Stimulated activated CD8-positive, alpha-beta memory T cell treated with anti-CD3 and anti-CD28 coated beads, Interleukin-15, amount 100 ng/mL, for 4 hours (primary cell): ENCODE data around the gene EXOSC1.
A peak's percentile ranks its signal among the peaks of the same experiment; 100 is the strongest.
"Not testable (repeated sequence)": the region's sequence is repeated elsewhere in the genome, so short reads cannot be mapped to it uniquely, and the experiment has no call there.

ENCODE experiments used
- DNase-seq, 2 donors: peaks; one replicate each; pipeline ENCODE4 v3.0.0-alpha.2; 2020; ENCODE audit warnings: low read depth in 2 of 2

EXOSC1 gene

GRCh38 chr10:97407952-97408248 lies 37.9 kb downstream of the EXOSC1 start:
- DNase-seq, result no peak

DNA sequence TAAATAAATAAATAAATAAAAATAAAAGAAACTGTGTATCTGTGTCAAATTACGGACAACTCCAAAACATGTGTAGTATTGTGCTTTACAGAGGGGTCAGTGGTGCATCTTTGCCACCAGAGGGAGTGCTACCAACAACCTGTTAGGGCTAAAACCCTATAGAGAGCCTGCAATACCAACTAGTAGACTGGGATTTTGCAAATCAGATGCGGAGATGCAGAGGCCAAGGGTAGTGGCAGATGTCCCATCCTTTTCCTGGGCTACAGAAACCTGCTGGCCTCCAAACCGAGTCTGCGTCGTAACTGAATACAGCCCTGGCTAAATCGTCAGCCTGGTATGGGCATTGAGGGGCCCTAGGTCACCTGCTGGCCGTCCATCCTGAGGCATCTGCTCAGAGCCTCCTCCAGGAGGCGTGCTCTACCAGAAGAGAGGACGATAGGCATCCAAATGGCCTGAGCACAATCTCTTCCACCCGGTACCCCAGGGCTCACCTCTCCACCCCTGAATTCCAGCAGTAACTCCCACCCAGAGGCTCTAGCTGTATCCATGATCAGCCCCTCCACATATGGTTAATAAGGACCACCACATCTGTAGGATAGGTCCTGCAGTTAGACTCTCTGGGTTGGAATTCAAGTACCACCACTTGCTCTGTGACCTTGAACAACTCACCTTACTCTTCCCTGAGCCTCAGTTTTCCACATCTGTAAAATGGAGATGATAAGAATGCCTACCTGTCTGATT lies 38.4 kb downstream of the EXOSC1 start:
- DNase-seq, result no peak

DNA sequence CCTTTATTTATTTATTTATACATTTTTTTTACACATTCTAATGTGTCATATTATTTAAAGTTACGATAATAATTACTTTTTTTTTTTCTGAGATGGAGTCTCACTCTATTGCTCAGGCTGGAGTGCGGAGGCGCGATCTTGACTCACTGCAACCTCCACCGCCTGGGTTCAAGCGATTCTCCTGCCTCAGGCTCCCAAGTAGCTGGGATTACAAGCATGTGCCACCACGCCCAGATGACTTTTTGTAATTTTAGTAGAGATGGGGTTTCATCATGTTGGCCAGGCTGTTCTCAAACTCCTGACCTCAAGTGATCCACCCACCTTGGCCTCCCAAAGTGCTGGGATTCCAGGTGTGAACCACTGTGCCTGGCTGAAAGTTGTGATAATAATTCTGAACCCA lies 39.3 kb downstream of the EXOSC1 start:
- not testable (repeated sequence) for DNase-seq

DNA sequence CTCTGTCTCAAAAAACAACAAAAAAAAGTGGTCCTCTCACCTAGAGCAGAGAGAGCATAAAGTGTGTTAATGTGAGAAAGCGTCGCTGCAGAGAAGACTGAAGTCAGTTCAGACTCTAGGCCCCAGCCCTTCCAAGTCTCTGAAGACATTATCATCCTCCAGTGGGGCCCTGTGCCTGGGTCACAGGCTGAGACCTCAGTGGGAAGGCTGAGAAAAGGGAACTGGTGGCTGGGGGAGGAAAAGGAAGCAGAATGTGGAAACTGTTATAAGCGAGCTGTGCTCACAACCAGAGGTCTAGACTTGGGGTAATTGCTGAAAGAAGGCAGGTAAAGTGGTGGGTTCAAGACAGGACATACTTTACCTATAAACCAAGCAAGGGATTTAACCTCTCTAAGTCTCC lies 39.7 kb downstream of the EXOSC1 start:
- DNase-seq, result no peak

GRCh38 chr10:97404044-97404443 lies 41.8 kb downstream of the EXOSC1 start:
- no peak for DNase-seq

- DNase-seq, result no peak
Measured at GRCh38 chr10:97401455-97401919, 44.3 kb downstream of the EXOSC1 start.

DNA sequence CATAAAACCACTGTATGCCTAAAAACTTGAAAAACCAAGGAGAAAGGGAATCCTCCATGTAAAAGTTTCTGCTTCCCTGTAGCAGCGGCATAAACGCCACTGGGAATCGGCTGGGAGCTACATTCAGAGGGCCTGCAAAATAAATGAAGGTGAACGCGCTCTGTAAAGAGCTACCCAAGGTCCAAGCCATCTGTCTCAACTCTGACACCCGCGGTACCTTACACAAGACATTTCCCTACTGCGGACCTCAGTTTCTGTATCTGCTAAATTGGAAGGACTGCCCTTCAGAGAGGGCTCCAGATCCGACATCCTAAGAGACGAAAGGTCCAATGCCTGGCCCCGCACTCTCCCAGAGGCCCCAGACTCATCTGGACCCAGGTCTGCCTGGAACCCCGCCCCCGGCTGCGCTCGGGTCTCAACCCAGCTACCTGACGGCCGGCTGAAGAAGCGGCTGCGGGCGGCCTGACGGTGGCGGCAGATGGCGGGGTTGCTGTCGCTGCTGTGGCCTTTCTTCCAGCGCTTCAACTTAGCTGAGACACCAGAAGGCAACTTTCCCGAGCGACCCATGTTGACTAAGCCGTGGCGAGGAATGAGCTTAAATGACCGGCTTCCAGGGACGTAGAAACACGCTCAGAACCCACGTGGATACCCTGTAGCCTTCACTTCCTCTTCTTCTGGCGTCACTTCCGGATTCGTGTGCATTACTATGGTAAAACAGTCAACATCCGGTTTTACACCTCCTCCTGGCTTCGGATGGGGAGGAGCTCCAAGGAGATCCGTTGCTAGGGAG lies 44.9 kb downstream of the EXOSC1 start, which contains the start of gene RRP12:
RRP12 (minus strand) TSS at position 676 of the 790 bp plus-strand sequence; CDS start at position 567, 109 bp downstream.
- DNase-seq, result peak; percentile 54 to 76

DNA sequence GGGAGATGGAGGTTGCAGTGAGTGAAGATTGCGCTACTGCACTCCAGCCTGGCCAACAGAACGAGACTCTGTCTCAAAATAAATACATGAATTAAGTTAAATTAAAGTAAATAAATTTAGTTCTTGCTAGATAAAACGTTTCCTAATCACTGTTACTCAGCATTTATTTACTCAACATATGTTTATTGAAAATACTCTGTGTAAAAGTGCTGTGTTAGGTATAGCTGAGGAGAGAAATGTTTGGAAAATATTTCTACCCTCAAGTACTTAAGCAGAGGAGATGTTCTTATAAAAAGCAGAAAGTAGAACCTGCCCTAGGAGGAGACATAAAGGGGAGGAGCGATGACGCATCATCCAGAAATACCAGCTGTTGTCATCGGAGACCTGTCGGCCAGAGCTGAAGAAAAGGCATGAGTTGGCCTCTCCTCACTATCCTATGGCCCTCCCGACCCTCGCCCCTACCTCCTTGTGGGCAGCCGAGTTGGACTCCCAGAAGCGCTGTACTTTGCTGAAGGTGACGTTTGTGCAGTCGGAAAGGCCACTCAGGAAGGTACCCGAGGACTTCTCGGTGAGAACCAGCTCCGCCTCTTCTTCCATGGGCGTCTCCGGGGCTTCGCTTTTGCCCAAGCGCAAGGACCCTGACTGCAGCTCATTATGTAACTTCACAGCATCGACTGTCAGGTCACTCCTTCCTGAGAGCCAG lies 45.8 kb downstream of the EXOSC1 start:
- DNase-seq, result no peak

GRCh38 chr10:97396056-97396455 lies 49.8 kb downstream of the EXOSC1 start:
- no peak for DNase-seq

- DNase-seq, result no peak
Measured at GRCh38 chr10:97393034-97393573, 52.7 kb downstream of the EXOSC1 start.

GRCh38 chr10:97390091-97390490 lies 55.7 kb downstream of the EXOSC1 start:
- DNase-seq, result no peak

DNA sequence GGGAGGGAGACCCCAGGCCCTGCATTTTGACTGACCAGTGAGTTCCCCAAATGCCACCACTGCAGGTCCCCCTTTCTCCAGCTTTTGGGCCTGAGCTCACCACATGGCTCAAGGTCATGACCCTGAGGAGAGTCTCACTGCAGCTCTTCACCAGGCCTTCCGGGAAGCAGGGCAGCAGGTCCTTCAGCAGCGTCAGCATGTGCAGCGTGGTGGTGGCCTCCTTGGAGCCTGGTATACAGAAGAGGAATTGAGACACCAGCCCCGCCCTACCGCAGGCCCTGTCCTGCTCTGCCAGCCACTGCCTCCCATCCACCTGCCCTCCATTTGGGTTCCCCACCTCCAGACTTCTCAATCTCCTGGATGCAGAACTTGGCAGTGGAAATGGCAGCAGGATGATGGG lies 57.7 kb downstream of the EXOSC1 start:
- no peak for DNase-seq
